Neutrophil (primary cell): ENCODE measurements around the gene SYDE1.

Experiments used
- H3K27ac ChIP-seq: fragments of 200-600 bp; sonication (generic); 2 replicates; pipeline ENCODE4 v1.5.1; 2016; ENCODE audit warnings: mild to moderate bottlenecking, moderate library complexity
- H3K27me3 ChIP-seq: fragments of 200-600 bp; sonication (generic); 2 replicates; pipeline ENCODE4 v1.6.0; 2016; ENCODE audit warnings: mild to moderate bottlenecking
- H3K36me3 ChIP-seq: fragments of 200-600 bp; sonication (generic); 2 replicates; pipeline ENCODE4 v1.5.1; 2017
- H3K4me1 ChIP-seq, 2 experiments: fragments of 200-600 bp in 1 of 2; sonication (generic) in 1 of 2; 1 replicate in 1 of 2; 2 replicates in 1 of 2; pipeline versions ENCODE4 v1.5.1 to v1.6.1; 2013 to 2016; ENCODE audit warnings: low read depth in 1 of 2, low read length in 1 of 2, mild to moderate bottlenecking in 1 of 2, moderate library complexity in 1 of 2; ENCODE audit not compliant: control insufficient read depth in 1 of 2, insufficient read depth in 1 of 2
- H3K4me3 ChIP-seq, 2 experiments: fragments of 200-600 bp in 1 of 2; sonication (generic) in 1 of 2; 1 replicate in 1 of 2; 2 replicates in 1 of 2; pipeline ENCODE4 v1.5.1; 2013 to 2016; ENCODE audit warnings: low read depth in 1 of 2, low read length in 1 of 2, mild to moderate bottlenecking in 1 of 2, moderate library complexity in 1 of 2
- H3K9me3 ChIP-seq: fragments of 200-600 bp; sonication (generic); 2 replicates; pipeline ENCODE4 v1.5.1; 2016
- CTCF ChIP-seq: fragments of 200-600 bp; sonication (generic); IDR thresholded peaks from 2 replicates; pipeline ENCODE4 v1.5.1; 2016; ENCODE audit warnings: antibody characterized with exemption

SYDE1 gene

GRCh38 chr19:15111758-15112157 is 4.6 kb downstream of the SYDE1 start:
- peaks cover 26% of the 10 kb centered on the region for H3K27me3 ChIP-seq
- no peaks in the 10 kb centered on the region for H3K4me1 ChIP-seq
- H3K9me3 ChIP-seq: no peaks in the 10 kb centered on the region
- H3K27ac ChIP-seq: no peak overlapping the region
- peaks cover 23% of the 10 kb centered on the region for H3K36me3 ChIP-seq
- TF ChIP-seq CTCF: no peak
- H3K4me3 ChIP-seq: no peak overlapping the region

GRCh38 chr19:15112385-15112784 is 5.2 kb downstream of the SYDE1 start:
- Histone ChIP-seq H3K27ac (no peak overlapping the region), H3K9me3 (no peaks in the 10 kb centered on the region), H3K27me3 (peaks cover 20% of the 10 kb centered on the region), H3K4me1 (no peaks in the 10 kb centered on the region), H3K4me3 (no peak overlapping the region), H3K36me3 (peaks cover 29% of the 10 kb centered on the region)
- TF ChIP-seq CTCF: no peak

- peaks cover 38% of the 10 kb centered on the region for H3K36me3 ChIP-seq
- H3K4me3 ChIP-seq: no peak overlapping the region
- H3K27ac ChIP-seq: no peak overlapping the region
- H3K27me3 ChIP-seq: peaks cover 9% of the 10 kb centered on the region
- no peaks in the 10 kb centered on the region for H3K4me1 ChIP-seq
- no peaks in the 10 kb centered on the region for H3K9me3 ChIP-seq
- no peak for TF ChIP-seq CTCF
Observed at GRCh38 chr19:15113245-15114152, 6.3 kb downstream of the SYDE1 start.

GRCh38 chr19:15114153-15114540 is 6.9 kb downstream of the SYDE1 start:
- no peak for TF ChIP-seq CTCF
- peaks cover 2% of the 10 kb centered on the region for H3K27me3 ChIP-seq
- no peaks in the 10 kb centered on the region for H3K9me3 ChIP-seq
- no peaks in the 10 kb centered on the region for H3K4me1 ChIP-seq
- H3K4me3 ChIP-seq: no peak overlapping the region
- H3K36me3 ChIP-seq: peaks cover 45% of the 10 kb centered on the region
- no peak overlapping the region for H3K27ac ChIP-seq

- TF ChIP-seq CTCF: no peak
- peaks cover 52% of the 10 kb centered on the region for H3K36me3 ChIP-seq
- no peak overlapping the region for H3K27ac ChIP-seq
Observed at GRCh38 chr19:15115080-15115479, 7.9 kb downstream of the SYDE1 start.

More at GRCh38 chr19:15115080-15115479, 7.9 kb downstream of the SYDE1 start:
- H3K27me3 ChIP-seq: no peaks in the 10 kb centered on the region
- H3K4me3 ChIP-seq: no peak overlapping the region
- no peaks in the 10 kb centered on the region for H3K9me3 ChIP-seq
- no peaks in the 10 kb centered on the region for H3K4me1 ChIP-seq
